Duodenal mucosa (tissue), 2 donors: ENCODE data around the gene RPLP1.

ENCODE experiments used
- H3K27ac ChIP-seq: one replicate; pipeline ENCODE4 v1.7.0; 2013; ENCODE audit warnings: low read depth, low read length
- H3K27me3 ChIP-seq, 2 donors: one replicate each; pipeline ENCODE4 v1.7.0; 2013; ENCODE audit warnings: low read length in 2 of 2, control low read depth in 1 of 2; ENCODE audit not compliant: insufficient read depth in 2 of 2, control insufficient read depth in 1 of 2
- H3K36me3 ChIP-seq, 2 donors: one replicate each; pipeline ENCODE4 v1.7.0; 2013; ENCODE audit warnings: low read length in 2 of 2, control low read depth in 1 of 2; ENCODE audit not compliant: insufficient read depth in 2 of 2, control insufficient read depth in 1 of 2
- H3K4me1 ChIP-seq, 2 donors: one replicate each; pipeline ENCODE4 v1.7.0; 2013; ENCODE audit warnings: low read length in 2 of 2, control low read depth in 1 of 2; ENCODE audit not compliant: insufficient read depth in 2 of 2, control insufficient read depth in 1 of 2
- H3K4me3 ChIP-seq, 2 donors: one replicate each; pipeline ENCODE4 v1.7.0; 2013; ENCODE audit warnings: low read length in 2 of 2, low read depth in 1 of 2
- H3K9ac ChIP-seq, 2 donors: one replicate each; pipeline ENCODE4 v1.7.0; 2013; ENCODE audit warnings: low read length in 2 of 2, low read depth in 1 of 2
- H3K9me3 ChIP-seq, 2 donors: one replicate each; pipeline ENCODE4 v1.7.0; 2013; ENCODE audit warnings: low read length in 2 of 2, control low read depth in 1 of 2; ENCODE audit not compliant: control insufficient read depth in 1 of 2

Gene RPLP1

GRCh38 chr15:69493406-69493805, 40.8 kb downstream of the RPLP1 start:
- Histone ChIP-seq H3K4me3 (no peak overlapping the region), H3K9me3 (no peaks in the 10 kb centered on the region), H3K27me3 (no peaks in the 10 kb centered on the region), H3K27ac (no peak overlapping the region), H3K4me1 (no peaks in the 10 kb centered on the region), H3K9ac (no peak overlapping the region), H3K36me3 (no peaks in the 10 kb centered on the region)

GRCh38 chr15:69496001-69496400, 43.4 kb downstream of the RPLP1 start:
- Histone ChIP-seq H3K9me3 (no peaks in the 10 kb centered on the region), H3K9ac (no peak overlapping the region), H3K4me3 (no peak overlapping the region), H3K27ac (no peak overlapping the region), H3K27me3 (no peaks in the 10 kb centered on the region), H3K4me1 (no peaks in the 10 kb centered on the region), H3K36me3 (no peaks in the 10 kb centered on the region)

- H3K4me1 ChIP-seq: no peaks in the 10 kb centered on the region
- H3K4me3 ChIP-seq: no peak overlapping the region
- H3K36me3 ChIP-seq: no peaks in the 10 kb centered on the region
- no peak overlapping the region for H3K27ac ChIP-seq
- H3K9me3 ChIP-seq: no peaks in the 10 kb centered on the region
- no peak overlapping the region for H3K9ac ChIP-seq
- H3K27me3 ChIP-seq: no peaks in the 10 kb centered on the region
These were observed 44.5 kb downstream of the RPLP1 start for GRCh38 chr15:69497076-69497475.

GRCh38 chr15:69497667-69498066, 45.0 kb downstream of the RPLP1 start:
- H3K9me3 ChIP-seq: no peaks in the 10 kb centered on the region
- no peaks in the 10 kb centered on the region for H3K36me3 ChIP-seq
- no peak overlapping the region for H3K27ac ChIP-seq
- no peaks in the 10 kb centered on the region for H3K4me1 ChIP-seq
- H3K4me3 ChIP-seq: no peak overlapping the region
- no peak overlapping the region for H3K9ac ChIP-seq
- H3K27me3 ChIP-seq: no peaks in the 10 kb centered on the region

GRCh38 chr15:69498282-69498681, 45.7 kb downstream of the RPLP1 start:
- Histone ChIP-seq H3K9me3 (no peaks in the 10 kb centered on the region), H3K27ac (no peak overlapping the region)

GRCh38 chr15:69498987-69499386, 46.4 kb downstream of the RPLP1 start:
- no peak overlapping the region for H3K4me3 ChIP-seq
- H3K4me1 ChIP-seq: no peaks in the 10 kb centered on the region
- no peaks in the 10 kb centered on the region for H3K9me3 ChIP-seq
- no peak overlapping the region for H3K9ac ChIP-seq
- no peaks in the 10 kb centered on the region for H3K27me3 ChIP-seq
- H3K27ac ChIP-seq: no peak overlapping the region
- no peaks in the 10 kb centered on the region for H3K36me3 ChIP-seq

More at GRCh38 chr15:69498282-69498681, 45.7 kb downstream of the RPLP1 start:
- Histone ChIP-seq H3K36me3 (no peaks in the 10 kb centered on the region), H3K27me3 (no peaks in the 10 kb centered on the region), H3K9ac (no peak overlapping the region), H3K4me3 (no peak overlapping the region), H3K4me1 (no peaks in the 10 kb centered on the region)

GRCh38 chr15:69499521-69500211, 47.0 kb downstream of the RPLP1 start:
- Histone ChIP-seq H3K9ac (no peak overlapping the region), H3K27ac (no peak overlapping the region), H3K27me3 (no peaks in the 10 kb centered on the region), H3K36me3 (no peaks in the 10 kb centered on the region), H3K4me1 (no peaks in the 10 kb centered on the region), H3K9me3 (no peaks in the 10 kb centered on the region), H3K4me3 (no peak overlapping the region)

GRCh38 chr15:69500339-69500738, 47.7 kb downstream of the RPLP1 start:
- Histone ChIP-seq H3K27ac (no peak overlapping the region), H3K36me3 (no peaks in the 10 kb centered on the region), H3K9me3 (no peaks in the 10 kb centered on the region), H3K4me1 (no peaks in the 10 kb centered on the region), H3K27me3 (no peaks in the 10 kb centered on the region), H3K4me3 (no peak overlapping the region), H3K9ac (no peak overlapping the region)

GRCh38 chr15:69501456-69501855, 48.8 kb downstream of the RPLP1 start:
- H3K9me3 ChIP-seq: no peaks in the 10 kb centered on the region
- no peaks in the 10 kb centered on the region for H3K27me3 ChIP-seq
- H3K27ac ChIP-seq: no peak overlapping the region
- no peak overlapping the region for H3K4me3 ChIP-seq
- no peaks in the 10 kb centered on the region for H3K36me3 ChIP-seq
- no peaks in the 10 kb centered on the region for H3K4me1 ChIP-seq
- no peak overlapping the region for H3K9ac ChIP-seq

- Histone ChIP-seq H3K4me3 (no peak overlapping the region), H3K9me3 (no peaks in the 10 kb centered on the region), H3K9ac (no peak overlapping the region), H3K36me3 (no peaks in the 10 kb centered on the region), H3K4me1 (no peaks in the 10 kb centered on the region), H3K27me3 (no peaks in the 10 kb centered on the region), H3K27ac (no peak overlapping the region)
These were observed 49.9 kb downstream of the RPLP1 start for GRCh38 chr15:69502470-69503045.
